ENCODE measurements around the gene CNGA3.

Gene CNGA3

GRCh38 chr2:98393354-98393753 is 47.1 kb downstream of the CNGA3 start:
- in situ Hi-C loops (cut with MboI; ENCODE audit: low sequenced_read_pairs), result loop anchor here (25.0 kb wide), 2 partner anchors 581 to 681 kb away; partner anchors contain the start of gene ZAP70

GRCh38 chr2:98394595-98395153 is 48.4 kb downstream of the CNGA3 start:
- in situ Hi-C loops (cut with MboI; ENCODE audit: low sequenced_read_pairs), result loop anchor here (25.0 kb wide), 2 partner anchors 582 to 682 kb away; partner anchors contain the start of gene ZAP70

- in situ Hi-C loops (cut with MboI; ENCODE audit: low sequenced_read_pairs), result loop anchor here (25.0 kb wide), 2 partner anchors 584 to 684 kb away; partner anchors contain the start of gene ZAP70
Measured at GRCh38 chr2:98395977-98396376, 49.7 kb downstream of the CNGA3 start.

- in situ Hi-C loops (cut with MboI; ENCODE audit: low sequenced_read_pairs), result loop anchor here (25.0 kb wide), 2 partner anchors 585 to 685 kb away; partner anchors contain the start of gene ZAP70
Measured at GRCh38 chr2:98396745-98397355, 50.6 kb downstream of the CNGA3 start.

- in situ Hi-C loops (cut with MboI; ENCODE audit: low sequenced_read_pairs), result loop anchor here (25.0 kb wide), 2 partner anchors 587 to 687 kb away; partner anchors contain the start of gene ZAP70
Measured at GRCh38 chr2:98399140-98399539, 52.9 kb downstream of the CNGA3 start.

GRCh38 chr2:98403878-98404277 is 57.6 kb downstream of the CNGA3 start:
- in situ Hi-C loops (cut with MboI; ENCODE audit: low sequenced_read_pairs), result loop anchor here (25.0 kb wide), 1 partner anchor 658 kb away; no protein-coding TSS in a partner anchor

- in situ Hi-C loops (cut with MboI; ENCODE audit: low sequenced_read_pairs), result loop anchor here (25.0 kb wide), 1 partner anchor 658 kb away; no protein-coding TSS in a partner anchor
Measured at GRCh38 chr2:98404556-98405250, 58.4 kb downstream of the CNGA3 start.

GRCh38 chr2:98405301-98405700 is 59.0 kb downstream of the CNGA3 start:
- in situ Hi-C loops (cut with MboI; ENCODE audit: low sequenced_read_pairs), result loop anchor here (25.0 kb wide), 1 partner anchor 657 kb away; no protein-coding TSS in a partner anchor

- in situ Hi-C loops (cut with MboI; ENCODE audit: low sequenced_read_pairs), result loop anchor here (25.0 kb wide), 1 partner anchor 654 kb away; no protein-coding TSS in a partner anchor
Measured at GRCh38 chr2:98408155-98408554, 61.9 kb downstream of the CNGA3 start.

GRCh38 chr2:98412751-98413458 is 66.6 kb downstream of the CNGA3 start:
- in situ Hi-C loops (cut with MboI; ENCODE audit: low sequenced_read_pairs), result loop anchor here (10.0 to 25.0 kb wide), 2 partner anchors 102 to 649 kb away; no protein-coding TSS in a partner anchor

GRCh38 chr2:98414246-98414645 is 68.0 kb downstream of the CNGA3 start:
- in situ Hi-C loops (cut with MboI; ENCODE audit: low sequenced_read_pairs), result loop anchor here (10.0 to 25.0 kb wide), 2 partner anchors 101 to 648 kb away; no protein-coding TSS in a partner anchor

- in situ Hi-C loops (cut with MboI; ENCODE audit: low sequenced_read_pairs), result loop anchor here (10.0 to 25.0 kb wide), 2 partner anchors 99 to 647 kb away; no protein-coding TSS in a partner anchor
Measured at GRCh38 chr2:98415719-98416248, 69.5 kb downstream of the CNGA3 start.

GRCh38 chr2:98416383-98417159 is 70.3 kb downstream of the CNGA3 start:
- in situ Hi-C loops (cut with MboI; ENCODE audit: low sequenced_read_pairs), result loop anchor here (10.0 to 25.0 kb wide), 2 partner anchors 98 to 646 kb away; no protein-coding TSS in a partner anchor

- in situ Hi-C loops (cut with MboI; ENCODE audit: low sequenced_read_pairs), result loop anchor here (10.0 to 25.0 kb wide), 2 partner anchors 95 to 643 kb away; no protein-coding TSS in a partner anchor
Measured at GRCh38 chr2:98419544-98419943, 73.3 kb downstream of the CNGA3 start.

- in situ Hi-C loops (cut with MboI; ENCODE audit: low sequenced_read_pairs), result loop anchor here (10.0 to 25.0 kb wide), 2 partner anchors 95 to 642 kb away; no protein-coding TSS in a partner anchor
Measured at GRCh38 chr2:98419977-98420725, 73.9 kb downstream of the CNGA3 start.

GRCh38 chr2:98422449-98422848 is 76.2 kb downstream of the CNGA3 start:
- in situ Hi-C loops (cut with MboI; ENCODE audit: low sequenced_read_pairs), result loop anchor here (25.0 kb wide), 1 partner anchor 640 kb away; no protein-coding TSS in a partner anchor

- in situ Hi-C loops (cut with MboI; ENCODE audit: low sequenced_read_pairs), result no loop called here
Measured at GRCh38 chr2:98426771-98427170, 80.5 kb downstream of the CNGA3 start.

- in situ Hi-C loops (cut with MboI; ENCODE audit: low sequenced_read_pairs), result no loop called here
Measured at GRCh38 chr2:98432145-98432544, 85.9 kb downstream of the CNGA3 start.
